Measurements from ENCODE around the gene RANGAP1.

DNA sequence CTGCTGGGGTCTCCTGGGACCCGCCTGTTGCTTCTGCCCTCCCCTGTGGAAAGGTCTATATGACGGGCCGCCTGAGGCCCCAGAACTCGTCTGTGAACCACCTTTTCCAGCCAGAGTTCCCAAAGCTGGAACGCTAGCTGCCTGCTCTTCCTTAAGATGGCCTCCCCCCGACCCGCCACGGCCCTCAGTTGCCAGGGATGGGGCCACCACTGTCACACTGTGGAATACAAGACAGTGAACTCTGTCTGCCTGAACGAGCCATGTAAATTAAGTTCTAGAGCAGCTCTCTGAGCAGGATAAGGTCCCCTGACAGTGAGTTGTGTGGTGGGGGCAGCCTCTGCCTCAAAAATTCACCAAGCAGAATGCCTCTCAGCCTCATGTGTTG is 55.6 kb downstream of the RANGAP1 start:
- TF ChIP-seq, protein P1, sequence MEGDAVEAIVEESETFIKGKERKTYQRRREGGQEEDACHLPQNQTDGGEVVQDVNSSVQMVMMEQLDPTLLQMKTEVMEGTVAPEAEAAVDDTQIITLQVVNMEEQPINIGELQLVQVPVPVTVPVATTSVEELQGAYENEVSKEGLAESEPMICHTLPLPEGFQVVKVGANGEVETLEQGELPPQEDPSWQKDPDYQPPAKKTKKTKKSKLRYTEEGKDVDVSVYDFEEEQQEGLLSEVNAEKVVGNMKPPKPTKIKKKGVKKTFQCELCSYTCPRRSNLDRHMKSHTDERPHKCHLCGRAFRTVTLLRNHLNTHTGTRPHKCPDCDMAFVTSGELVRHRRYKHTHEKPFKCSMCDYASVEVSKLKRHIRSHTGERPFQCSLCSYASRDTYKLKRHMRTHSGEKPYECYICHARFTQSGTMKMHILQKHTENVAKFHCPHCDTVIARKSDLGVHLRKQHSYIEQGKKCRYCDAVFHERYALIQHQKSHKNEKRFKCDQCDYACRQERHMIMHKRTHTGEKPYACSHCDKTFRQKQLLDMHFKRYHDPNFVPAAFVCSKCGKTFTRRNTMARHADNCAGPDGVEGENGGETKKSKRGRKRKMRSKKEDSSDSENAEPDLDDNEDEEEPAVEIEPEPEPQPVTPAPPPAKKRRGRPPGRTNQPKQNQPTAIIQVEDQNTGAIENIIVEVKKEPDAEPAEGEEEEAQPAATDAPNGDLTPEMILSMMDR (IDR thresholded peaks at IDR 0.05): no peak
- no peak for TF ChIP-seq POLR2A (IDR thresholded peaks at IDR 0.05)
